Kidney (tissue), 14 donors: ENCODE data around the gene GRHL1. TPM values are rescaled to one million over a fixed set of nuclear protein-coding genes. Genes with fewer than 3 reads are reported as not detected.

Experiments
- DNase-seq, 5 donors: peaks; one replicate each; pipeline ENCODE4 v3.0.0-alpha.2; 2013 to 2020
- FAIRE-seq: peaks from 2 replicates; lab custom pipeline; 2012; peaks lifted over from hg19 to GRCh38; lab: Jason Lieb, UNC
- H3K27ac ChIP-seq, 2 donors: one replicate each; pipeline ENCODE4 v1.7.0; 2013; ENCODE audit warnings: low read depth in 2 of 2, low read length in 2 of 2, inconsistent platforms in 1 of 2
- H3K27me3 ChIP-seq: one replicate; pipeline ENCODE4 v1.7.1; 2013; ENCODE audit warnings: low read length, inconsistent platforms; ENCODE audit not compliant: control insufficient read depth, insufficient read depth
- H3K36me3 ChIP-seq, 3 donors: one replicate each; pipeline versions ENCODE4 v1.7.0 to v1.7.1; 2013; ENCODE audit warnings: low read length in 3 of 3, control low read depth in 1 of 3, inconsistent platforms in 1 of 3; ENCODE audit not compliant: insufficient read depth in 3 of 3, control insufficient read depth in 2 of 3
- H3K4me1 ChIP-seq, 3 donors: one replicate each; pipeline versions ENCODE4 v1.7.0 to v1.7.1; 2013; ENCODE audit warnings: low read length in 3 of 3, inconsistent platforms in 1 of 3, low read depth in 1 of 3; ENCODE audit not compliant: control insufficient read depth in 2 of 3, insufficient read depth in 2 of 3
- H3K4me3 ChIP-seq, 3 donors: one replicate each; pipeline versions ENCODE4 v1.7.0 to v1.8.1; 2013; ENCODE audit warnings: low read length in 3 of 3, control low read depth in 1 of 3, inconsistent platforms in 1 of 3
- H3K9ac ChIP-seq, 3 donors: one replicate each; pipeline versions ENCODE4 v1.7.0 to v1.7.1; 2013; ENCODE audit warnings: low read length in 3 of 3, control low read depth in 1 of 3, inconsistent platforms in 1 of 3
- H3K9me3 ChIP-seq, 3 donors: one replicate each; pipeline versions ENCODE4 v1.7.0 to v1.7.1; 2013; ENCODE audit warnings: low read length in 3 of 3, control low read depth in 1 of 3, inconsistent platforms in 1 of 3; ENCODE audit not compliant: control insufficient read depth in 2 of 3, insufficient read depth in 1 of 3
- intact Hi-C: fragments of 100-400 bp; cut with DNase I; formaldehyde crosslinking; loops from one replicate; pipeline ENCODE4 v1.11.1; 2022
- polyA plus RNA-seq: library from polyadenylated mRNA; stranded (reverse); fragments of 350-450 nt; fragmentation: Illumina TruSeq; extraction: RNeasy Lipid Tissue Mini Kit (QIAGEN cat#74804); gene quantifications from one replicate; pipeline ENCODE4 v1.2.3, GENCODE V29; 2014; ENCODE audit warnings: low read depth, low replicate concordance; ENCODE audit not compliant: insufficient read depth
- total RNA-seq: library from RNA; stranded (reverse); fragmentation: NEBNext Ultra II Directional; extraction: Animal tissue kit (Norgen Biotek cat#: 25700); gene quantifications from one replicate; pipeline ENCODE4 v1.2.1, GENCODE V29; 2021
- TF ChIP-seq, protein P1 (sequence below): IDR thresholded peaks from 3 replicates; pipeline ENCODE4 v1.5.1; 2012; ENCODE audit warnings: mild to moderate bottlenecking, moderate library complexity, borderline replicate concordance; ENCODE audit not compliant: insufficient read depth; ENCODE audit errors: extremely low read depth
- donor health status: control.
- donor health status: control.
- donor health status: control.
- donor health status: control.
- donor health status: control.
- donor health status: DM: yes; HTN: yes; CAD: no.
- donor health status: Normal renal cell carcinoma (clear cell type).

Gene GRHL1
- total and polyA plus RNA-seq, 2 donors from 2014 or later, result 2.3 to 6.0 TPM

DNA sequence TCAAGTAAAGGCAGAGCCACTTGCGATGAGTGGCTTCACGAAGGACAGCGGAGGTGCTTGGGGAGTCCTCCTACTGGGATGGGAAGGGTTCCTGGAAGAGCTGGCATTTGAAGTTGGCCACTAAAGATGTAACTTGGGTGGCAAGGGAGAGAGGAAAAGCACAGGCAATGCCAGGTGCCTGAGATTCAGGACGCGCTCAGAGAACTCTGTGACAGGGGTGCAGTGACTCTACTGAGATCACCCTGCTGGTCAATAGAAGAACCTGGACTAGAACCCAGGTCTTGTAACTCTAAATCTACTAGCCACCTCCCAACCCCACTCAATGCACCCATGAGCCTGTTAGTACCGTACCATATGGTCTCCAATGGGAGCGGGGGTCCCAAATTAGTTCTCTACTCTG lies 5.4 kb upstream of the GRHL1 start:
- intact Hi-C loops, result no loop called here

DNA sequence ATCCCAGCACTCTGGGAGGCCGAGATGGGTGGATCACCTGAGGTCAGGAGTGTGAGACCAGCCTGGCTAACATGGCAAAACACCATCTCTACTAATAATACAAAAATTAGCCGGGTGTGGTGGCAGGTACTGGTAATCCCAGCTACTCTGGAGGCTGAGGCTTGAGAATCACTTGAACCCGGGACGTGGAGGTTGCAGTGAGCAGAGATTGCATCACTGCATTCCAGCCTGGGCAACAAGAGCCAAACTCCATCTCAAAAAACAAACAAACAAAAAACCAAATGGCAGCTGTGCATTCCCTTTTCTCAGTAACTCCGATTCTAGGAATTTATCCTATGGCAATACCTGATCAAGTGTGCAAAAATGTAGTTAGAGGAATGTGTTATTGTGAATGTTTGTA lies 4.7 kb upstream of the GRHL1 start:
- intact Hi-C loops, result no loop called here
- Histone ChIP-seq H3K9ac (no peak overlapping the region), H3K36me3 (no peaks in the 10 kb centered on the region), H3K27me3 (no peaks in the 10 kb centered on the region), H3K27ac (no peak overlapping the region), H3K9me3 (no peaks in the 10 kb centered on the region), H3K4me3 (no peak overlapping the region), H3K4me1 (peaks cover 0 to 3% (median 0%) of the 10 kb centered on the region in 3 donors)
- FAIRE-seq (no peak), DNase-seq (no peak)
- TF ChIP-seq, protein P1, sequence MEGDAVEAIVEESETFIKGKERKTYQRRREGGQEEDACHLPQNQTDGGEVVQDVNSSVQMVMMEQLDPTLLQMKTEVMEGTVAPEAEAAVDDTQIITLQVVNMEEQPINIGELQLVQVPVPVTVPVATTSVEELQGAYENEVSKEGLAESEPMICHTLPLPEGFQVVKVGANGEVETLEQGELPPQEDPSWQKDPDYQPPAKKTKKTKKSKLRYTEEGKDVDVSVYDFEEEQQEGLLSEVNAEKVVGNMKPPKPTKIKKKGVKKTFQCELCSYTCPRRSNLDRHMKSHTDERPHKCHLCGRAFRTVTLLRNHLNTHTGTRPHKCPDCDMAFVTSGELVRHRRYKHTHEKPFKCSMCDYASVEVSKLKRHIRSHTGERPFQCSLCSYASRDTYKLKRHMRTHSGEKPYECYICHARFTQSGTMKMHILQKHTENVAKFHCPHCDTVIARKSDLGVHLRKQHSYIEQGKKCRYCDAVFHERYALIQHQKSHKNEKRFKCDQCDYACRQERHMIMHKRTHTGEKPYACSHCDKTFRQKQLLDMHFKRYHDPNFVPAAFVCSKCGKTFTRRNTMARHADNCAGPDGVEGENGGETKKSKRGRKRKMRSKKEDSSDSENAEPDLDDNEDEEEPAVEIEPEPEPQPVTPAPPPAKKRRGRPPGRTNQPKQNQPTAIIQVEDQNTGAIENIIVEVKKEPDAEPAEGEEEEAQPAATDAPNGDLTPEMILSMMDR, result no peak

More for the DNA sequence above, 5.4 kb upstream of the GRHL1 start:
- H3K27ac ChIP-seq, result no peak overlapping the region
- no peaks in the 10 kb centered on the region for H3K9me3 ChIP-seq
- FAIRE-seq (no peak), DNase-seq (no peak)
- H3K27me3 ChIP-seq, result no peaks in the 10 kb centered on the region
- H3K4me1 ChIP-seq, result peaks cover 0 to 3% (median 0%) of the 10 kb centered on the region in 3 donors
- H3K4me3 ChIP-seq, result no peak overlapping the region
- TF ChIP-seq, protein P1, result no peak
- H3K9ac ChIP-seq, result no peak overlapping the region
- no peaks in the 10 kb centered on the region for H3K36me3 ChIP-seq

DNA sequence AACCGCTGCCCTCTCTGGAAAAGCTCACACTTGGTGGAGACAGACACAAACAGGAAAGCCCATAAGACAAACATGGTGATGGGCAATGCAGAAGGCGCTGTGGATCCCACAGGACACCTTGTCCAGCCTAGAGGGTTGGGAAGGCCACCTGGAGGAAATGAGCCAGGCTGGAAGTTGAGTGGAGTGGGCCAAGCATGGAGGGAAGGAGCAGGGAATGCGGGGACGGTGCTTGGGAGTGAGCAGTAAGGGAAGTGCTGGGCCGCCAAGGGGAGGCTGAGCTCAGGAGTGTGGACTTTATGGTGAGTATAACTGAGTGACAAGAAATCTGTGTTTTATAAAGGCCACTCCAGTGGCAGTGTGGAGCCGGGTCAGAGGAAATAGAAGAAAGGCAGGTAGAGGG lies 2.8 kb upstream of the GRHL1 start:
- H3K9ac ChIP-seq, result no peak overlapping the region
- TF ChIP-seq, protein P1, result no peak
- DNase-seq, result peak in 1 of 5 donors; percentile 56
- H3K27me3 ChIP-seq, result peaks cover 5% of the 10 kb centered on the region
- no peaks in the 10 kb centered on the region for H3K36me3 ChIP-seq
- no peak for FAIRE-seq
- H3K4me1 ChIP-seq, result peaks cover 0 to 3% (median 0%) of the 10 kb centered on the region in 3 donors
- H3K4me3 ChIP-seq, result no peak overlapping the region
- H3K27ac ChIP-seq, result no peak overlapping the region
- no peaks in the 10 kb centered on the region for H3K9me3 ChIP-seq
- intact Hi-C loops, result no loop called here
